ENCODE measurements around the gene SPN. TPM values are rescaled to one million over a fixed set of nuclear protein-coding genes. Genes with fewer than 3 reads are reported as not detected.
"Not testable (repeated sequence)": the region's sequence is repeated elsewhere in the genome, so short reads cannot be mapped to it uniquely, and the experiment has no call there.

The SPN gene
- polyA plus RNA-seq, 1 of the 3 experiments (the other 2 are of a cell fraction): 0.10 TPM

DNA sequence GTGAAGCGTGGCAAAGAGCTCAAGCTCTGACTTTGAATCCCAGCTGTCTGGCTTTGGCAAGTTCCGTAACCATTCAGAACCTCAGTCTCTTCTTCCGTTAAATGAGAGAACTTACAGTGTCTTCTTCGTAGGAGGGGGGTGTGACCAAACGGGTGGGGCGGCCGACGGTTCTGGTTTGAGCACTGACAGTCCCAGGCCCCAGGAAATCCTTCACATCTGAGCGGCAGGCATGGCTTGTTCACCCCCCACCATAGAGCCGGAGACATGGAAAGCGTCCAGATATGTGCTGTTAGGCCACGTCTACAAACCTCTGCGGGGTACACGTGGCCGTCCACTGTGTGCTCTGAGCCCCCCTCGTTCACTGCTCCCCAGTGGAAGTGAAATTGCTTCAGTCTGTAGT, 27.1 kb upstream of the SPN start:
- H3F3A ChIP-seq (replicated peaks; ENCODE audit: insufficient read depth); H3K4me2 ChIP-seq; H3K36me3 ChIP-seq (replicated peaks in 1 of 2; ENCODE audit: control insufficient read depth in 1 of 2, insufficient read depth in 2 of 2, low read length in 1 of 2); H2AFZ ChIP-seq (ENCODE audit: low read depth); H3K27ac ChIP-seq (ENCODE audit: low read depth in 2 of 2, low read length in 1 of 2); H3K9ac ChIP-seq; H3K9me2 ChIP-seq; POLR2A ChIA-PET; H3K79me2 ChIP-seq (ENCODE audit: insufficient read depth); H4K20me1 ChIP-seq (ENCODE audit: insufficient read depth); CTCF ChIA-PET; H3K9me3 ChIP-seq; H3K27me3 ChIP-seq (ENCODE audit: insufficient read depth); DNase-seq; H3K4me1 ChIP-seq (ENCODE audit: control insufficient read depth in 1 of 2, insufficient read depth in 2 of 2, low read depth in 1 of 2, low read length in 1 of 2); H3K4me3 ChIP-seq (ENCODE audit: low read depth in 2 of 2, low read length in 1 of 2): not testable (repeated sequence)
- WGBS (ENCODE audit: low lambda C conversion rate): 79% methylated on average over 9 of the region's 16 CpGs

GRCh38 chr16:29636368-29636767, 26.7 kb upstream of the SPN start:
- 50% methylated on average over 1 of the region's 5 CpGs for WGBS (ENCODE audit: low lambda C conversion rate)

GRCh38 chr16:29638751-29639150, 24.3 kb upstream of the SPN start:
- WGBS (ENCODE audit: low lambda C conversion rate): 92% methylated on average over 8 of the region's 8 CpGs

More at GRCh38 chr16:29636368-29636767, 26.7 kb upstream of the SPN start:
- H3K36me3 ChIP-seq (replicated peaks in 1 of 2; ENCODE audit: control insufficient read depth in 1 of 2, insufficient read depth in 2 of 2, low read length in 1 of 2); H3K9ac ChIP-seq; H3K79me2 ChIP-seq (ENCODE audit: insufficient read depth); H2AFZ ChIP-seq (ENCODE audit: low read depth); H3K27ac ChIP-seq (ENCODE audit: low read depth in 2 of 2, low read length in 1 of 2); H3K4me3 ChIP-seq (ENCODE audit: low read depth in 2 of 2, low read length in 1 of 2); H3K4me1 ChIP-seq (ENCODE audit: control insufficient read depth in 1 of 2, insufficient read depth in 2 of 2, low read depth in 1 of 2, low read length in 1 of 2); H3K9me3 ChIP-seq; DNase-seq; H3F3A ChIP-seq (replicated peaks; ENCODE audit: insufficient read depth); CTCF ChIA-PET; H3K9me2 ChIP-seq; H4K20me1 ChIP-seq (ENCODE audit: insufficient read depth); H3K4me2 ChIP-seq; H3K27me3 ChIP-seq (ENCODE audit: insufficient read depth); POLR2A ChIA-PET: not testable (repeated sequence)

DNA sequence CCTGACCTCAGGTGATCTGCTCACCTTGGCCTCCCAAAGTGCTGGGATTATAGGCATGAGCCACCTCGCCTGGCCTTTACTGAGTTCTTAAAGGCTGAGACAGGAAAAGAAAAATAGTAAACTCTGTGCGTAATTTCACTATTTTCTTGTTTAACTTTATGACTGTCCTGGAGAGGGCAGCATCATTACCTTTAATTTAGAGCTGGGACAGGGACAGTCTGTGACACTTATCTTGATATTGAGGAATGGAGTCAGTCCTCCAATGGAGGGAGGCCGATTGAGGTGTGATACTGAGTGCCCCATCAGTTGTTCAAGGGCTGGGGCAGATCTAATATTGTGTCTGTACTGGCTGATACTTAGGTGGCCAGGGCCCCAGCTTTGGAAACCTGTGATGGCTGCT, 21.5 kb upstream of the SPN start:
- no peaks in the 10 kb centered on the region for H3K9me3 ChIP-seq
- no peak overlapping the region for H2AFZ ChIP-seq (ENCODE audit: low read depth)
- no peak overlapping the region for H3K4me2 ChIP-seq
- H3K4me3 ChIP-seq (ENCODE audit: low read depth in 2 of 2, low read length in 1 of 2): no peak overlapping the region
- no peaks in the 10 kb centered on the region for H3K36me3 ChIP-seq (replicated peaks in 1 of 2; ENCODE audit: control insufficient read depth in 1 of 2, insufficient read depth in 2 of 2, low read length in 1 of 2)
- TF ChIP-seq RAD21 (IDR thresholded peaks at IDR 0.05; ENCODE audit: low read length): peak; percentile 56
- TF ChIP-seq, protein P1, sequence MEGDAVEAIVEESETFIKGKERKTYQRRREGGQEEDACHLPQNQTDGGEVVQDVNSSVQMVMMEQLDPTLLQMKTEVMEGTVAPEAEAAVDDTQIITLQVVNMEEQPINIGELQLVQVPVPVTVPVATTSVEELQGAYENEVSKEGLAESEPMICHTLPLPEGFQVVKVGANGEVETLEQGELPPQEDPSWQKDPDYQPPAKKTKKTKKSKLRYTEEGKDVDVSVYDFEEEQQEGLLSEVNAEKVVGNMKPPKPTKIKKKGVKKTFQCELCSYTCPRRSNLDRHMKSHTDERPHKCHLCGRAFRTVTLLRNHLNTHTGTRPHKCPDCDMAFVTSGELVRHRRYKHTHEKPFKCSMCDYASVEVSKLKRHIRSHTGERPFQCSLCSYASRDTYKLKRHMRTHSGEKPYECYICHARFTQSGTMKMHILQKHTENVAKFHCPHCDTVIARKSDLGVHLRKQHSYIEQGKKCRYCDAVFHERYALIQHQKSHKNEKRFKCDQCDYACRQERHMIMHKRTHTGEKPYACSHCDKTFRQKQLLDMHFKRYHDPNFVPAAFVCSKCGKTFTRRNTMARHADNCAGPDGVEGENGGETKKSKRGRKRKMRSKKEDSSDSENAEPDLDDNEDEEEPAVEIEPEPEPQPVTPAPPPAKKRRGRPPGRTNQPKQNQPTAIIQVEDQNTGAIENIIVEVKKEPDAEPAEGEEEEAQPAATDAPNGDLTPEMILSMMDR (IDR thresholded peaks at IDR 0.05): peak; percentile 19
- TF ChIP-seq USF1 (IDR thresholded peaks at IDR 0.05; ENCODE audit: borderline replicate concordance, low read depth): no peak
- TF ChIP-seq SMC3 (IDR thresholded peaks at IDR 0.05; ENCODE audit: low read depth, low read length): peak; percentile 10; the same call in 1 of the 2 replicates
- no peaks in the 10 kb centered on the region for H3F3A ChIP-seq (replicated peaks; ENCODE audit: insufficient read depth)
- CTCF ChIA-PET: interaction anchor here (0.6 to 1.3 kb wide), 6 partner anchors 63 to 1005 kb away, joined by 3 to 5 read pairs (median 4); partner anchors contain the start of gene TLCD3B
- no peaks in the 10 kb centered on the region for H3K9me2 ChIP-seq
- no peak overlapping the region for H3K9ac ChIP-seq
- H3K4me1 ChIP-seq (ENCODE audit: control insufficient read depth in 1 of 2, insufficient read depth in 2 of 2, low read depth in 1 of 2, low read length in 1 of 2): no peaks in the 10 kb centered on the region
- no peak overlapping the region for H3K27ac ChIP-seq (ENCODE audit: low read depth in 2 of 2, low read length in 1 of 2)
- H3K27me3 ChIP-seq (ENCODE audit: insufficient read depth): no peaks in the 10 kb centered on the region
- no peak for DNase-seq
- no peaks in the 10 kb centered on the region for H3K79me2 ChIP-seq (ENCODE audit: insufficient read depth)
- H4K20me1 ChIP-seq (ENCODE audit: insufficient read depth): no peaks in the 10 kb centered on the region
- WGBS (ENCODE audit: low lambda C conversion rate): 56% methylated on average over 3 of the region's 3 CpGs
- POLR2A ChIA-PET: no interaction called here

More at GRCh38 chr16:29638751-29639150, 24.3 kb upstream of the SPN start:
- H3K4me2 ChIP-seq; H2AFZ ChIP-seq (ENCODE audit: low read depth); H3K27ac ChIP-seq (ENCODE audit: low read depth in 2 of 2, low read length in 1 of 2); POLR2A ChIA-PET; DNase-seq; H3F3A ChIP-seq (replicated peaks; ENCODE audit: insufficient read depth); H3K27me3 ChIP-seq (ENCODE audit: insufficient read depth); H3K4me1 ChIP-seq (ENCODE audit: control insufficient read depth in 1 of 2, insufficient read depth in 2 of 2, low read depth in 1 of 2, low read length in 1 of 2); H3K9me2 ChIP-seq; H3K9me3 ChIP-seq; H3K9ac ChIP-seq; CTCF ChIA-PET; H3K36me3 ChIP-seq (replicated peaks in 1 of 2; ENCODE audit: control insufficient read depth in 1 of 2, insufficient read depth in 2 of 2, low read length in 1 of 2); H3K4me3 ChIP-seq (ENCODE audit: low read depth in 2 of 2, low read length in 1 of 2); H3K79me2 ChIP-seq (ENCODE audit: insufficient read depth); H4K20me1 ChIP-seq (ENCODE audit: insufficient read depth): not testable (repeated sequence)

All from SK-N-SH (cell line).